ENCODE data around the gene FAM171A1. TPM values are rescaled to one million over a fixed set of nuclear protein-coding genes. Genes with fewer than 3 reads are reported as not detected.

The FAM171A1 gene
- total and polyA plus RNA-seq, 2 of the 13 experiments (the other 11 are each of a cell fraction or from before 2014, with no cell fraction given), result 21.5 to 34.7 TPM

DNA sequence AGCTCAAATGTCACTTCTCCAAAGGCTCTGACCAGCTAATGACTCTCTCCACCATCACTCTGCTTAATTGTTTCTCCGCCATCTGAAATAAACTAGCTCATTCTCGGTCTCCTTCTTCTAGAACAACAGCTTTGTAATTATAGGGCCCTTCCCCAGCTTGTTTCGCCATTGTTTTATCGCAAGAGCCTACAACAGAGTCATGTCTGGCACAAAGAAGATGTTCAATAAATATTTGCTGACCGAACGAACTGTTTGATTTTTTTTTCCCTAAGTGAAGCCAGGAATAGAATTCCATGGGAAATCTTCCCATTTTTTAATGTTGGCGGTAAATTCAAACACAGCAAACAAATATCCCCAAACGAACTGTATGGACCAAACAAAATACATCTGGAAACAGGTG, 138.8 kb downstream of the FAM171A1 start (continued):
- TF ChIP-seq CREB1 (IDR thresholded peaks at IDR 0.05) (no peak), CREB1 (CRISPR knock-in tag; IDR thresholded peaks at IDR 0.05) (no peak), RFXAP (CRISPR knock-in tag; IDR thresholded peaks at IDR 0.05; ENCODE audit: borderline replicate concordance) (no peak), DR1 (CRISPR knock-in tag; IDR thresholded peaks at IDR 0.05) (no peak), ZNF557 (CRISPR knock-in tag; IDR thresholded peaks at IDR 0.05) (no peak)
- TF ChIP-seq, protein P1, sequence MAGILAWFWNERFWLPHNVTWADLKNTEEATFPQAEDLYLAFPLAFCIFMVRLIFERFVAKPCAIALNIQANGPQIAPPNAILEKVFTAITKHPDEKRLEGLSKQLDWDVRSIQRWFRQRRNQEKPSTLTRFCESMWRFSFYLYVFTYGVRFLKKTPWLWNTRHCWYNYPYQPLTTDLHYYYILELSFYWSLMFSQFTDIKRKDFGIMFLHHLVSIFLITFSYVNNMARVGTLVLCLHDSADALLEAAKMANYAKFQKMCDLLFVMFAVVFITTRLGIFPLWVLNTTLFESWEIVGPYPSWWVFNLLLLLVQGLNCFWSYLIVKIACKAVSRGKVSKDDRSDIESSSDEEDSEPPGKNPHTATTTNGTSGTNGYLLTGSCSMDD (CRISPR knock-in tag; IDR thresholded peaks at IDR 0.05), result no peak

DNA sequence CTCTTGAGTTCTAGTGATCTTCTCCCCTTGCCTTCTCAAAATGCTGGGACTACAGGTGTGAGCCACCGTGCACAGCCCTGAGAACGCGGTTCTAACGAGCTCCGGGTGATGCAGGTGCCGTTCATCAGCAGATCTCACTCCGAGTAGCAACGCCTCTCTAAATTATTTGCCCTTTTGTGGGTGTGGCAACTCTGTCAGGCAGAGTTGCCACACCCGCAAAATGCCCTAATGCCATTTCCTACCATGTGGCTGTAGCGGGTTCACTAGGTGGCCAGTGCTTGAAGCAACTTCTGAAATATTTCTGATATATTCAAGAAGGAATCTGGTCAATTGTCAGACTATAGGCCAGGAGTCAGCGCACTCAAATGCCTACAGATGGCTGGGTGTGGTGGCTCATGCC, 139.7 kb downstream of the FAM171A1 start:
- intact Hi-C loops (cut with micrococcal nuclease; ENCODE audit: unreplicated experiment), result no loop called here
- in situ Hi-C loops (cut with HindIII; ENCODE audit: extremely low pct_ligation_motif_present, low pct_unique_long_range_greater_than_20kb), result no loop called here
- H3K4me1 ChIP-seq (ENCODE audit: insufficient read depth, low read length), result no peaks in the 10 kb centered on the region
- H4K20me1 ChIP-seq (ENCODE audit: insufficient read depth, low read length), result no peaks in the 10 kb centered on the region
- ChIA-PET POLR2A (no interaction called here), CTCF (ENCODE audit: low intra/inter-chr PET ratio, low total read pairs) (no interaction called here)
- no peak overlapping the region for H3K9ac ChIP-seq (ENCODE audit: insufficient read depth, low read depth, low read length)
- DNase-seq (ENCODE audit: low spot score) (no peak), ATAC-seq (no peak), FAIRE-seq (no peak)
- no peaks in the 10 kb centered on the region for H3K27me3 ChIP-seq (ENCODE audit: control insufficient read depth in 1 of 2, insufficient read depth in 2 of 2, low read length in 2 of 2)
- WGBS (ENCODE audit: low lambda C conversion rate), result 98% methylated on average over 7 of the region's 11 CpGs
- H3K9me3 ChIP-seq (ENCODE audit: low read length), result no peaks in the 10 kb centered on the region
- no peaks in the 10 kb centered on the region for H3K79me2 ChIP-seq (ENCODE audit: insufficient read depth, low read length)
- no peak overlapping the region for H2AFZ ChIP-seq (ENCODE audit: low read length)
- no TSS peak for BruUV-seq (replicated peaks)
- TF ChIP-seq ZNF30 (CRISPR knock-in tag; IDR thresholded peaks at IDR 0.05) (no peak), SMAD9 (CRISPR knock-in tag; IDR thresholded peaks at IDR 0.05) (no peak), FOXJ3 (CRISPR knock-in tag; IDR thresholded peaks at IDR 0.05; ENCODE audit: borderline replicate concordance) (no peak), EZH2 (conservative IDR thresholded peaks at IDR 0.05; ENCODE audit: low read depth, low read length) (no peak), ZNF331 (CRISPR knock-in tag; IDR thresholded peaks at IDR 0.05) (no peak), ZMYM4 (CRISPR knock-in tag; IDR thresholded peaks at IDR 0.05) (no peak), RFXAP (CRISPR knock-in tag; IDR thresholded peaks at IDR 0.05; ENCODE audit: borderline replicate concordance) (no peak), TEAD2 (CRISPR knock-in tag; IDR thresholded peaks at IDR 0.05) (no peak), ZNF720 (CRISPR knock-in tag; IDR thresholded peaks at IDR 0.05) (no peak), ARID2 (CRISPR knock-in tag; IDR thresholded peaks at IDR 0.05; ENCODE audit: borderline replicate concordance) (no peak), ZNF652 (CRISPR knock-in tag; IDR thresholded peaks at IDR 0.05; ENCODE audit: borderline replicate concordance, low read depth) (no peak), ZNF879 (CRISPR knock-in tag; IDR thresholded peaks at IDR 0.05) (no peak)
- TF ChIP-seq, protein P2, sequence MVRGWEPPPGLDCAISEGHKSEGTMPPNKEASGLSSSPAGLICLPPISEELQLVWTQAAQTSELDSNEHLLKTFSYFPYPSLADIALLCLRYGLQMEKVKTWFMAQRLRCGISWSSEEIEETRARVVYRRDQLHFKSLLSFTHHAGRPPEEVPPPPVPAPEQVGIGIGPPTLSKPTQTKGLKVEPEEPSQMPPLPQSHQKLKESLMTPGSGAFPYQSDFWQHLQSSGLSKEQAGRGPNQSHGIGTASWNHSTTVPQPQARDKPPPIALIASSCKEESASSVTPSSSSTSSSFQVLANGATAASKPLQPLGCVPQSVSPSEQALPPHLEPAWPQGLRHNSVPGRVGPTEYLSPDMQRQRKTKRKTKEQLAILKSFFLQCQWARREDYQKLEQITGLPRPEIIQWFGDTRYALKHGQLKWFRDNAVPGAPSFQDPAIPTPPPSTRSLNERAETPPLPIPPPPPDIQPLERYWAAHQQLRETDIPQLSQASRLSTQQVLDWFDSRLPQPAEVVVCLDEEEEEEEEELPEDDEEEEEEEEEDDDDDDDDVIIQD (CRISPR knock-in tag; IDR thresholded peaks at IDR 0.05; ENCODE audit: low read depth), result no peak
- no peak overlapping the region for H3K4me3 ChIP-seq (replicated peaks in 1 of 3; ENCODE audit: insufficient read depth in 1 of 3, low read depth in 2 of 3, low read length in 3 of 3)
- H3K4me2 ChIP-seq (ENCODE audit: low read depth, low read length), result no peak overlapping the region
- H3K36me3 ChIP-seq (replicated peaks in 1 of 2; ENCODE audit: control insufficient read depth in 1 of 2, insufficient read depth in 2 of 2, low read length in 2 of 2), result no peaks in the 10 kb centered on the region
- H3K27ac ChIP-seq (ENCODE audit: extremely low read length, insufficient read depth, low read length), result no peak overlapping the region
